Effector CD4-positive, alpha-beta T cell (primary cell): ENCODE results near the gene ARAP1.
A peak's percentile ranks its signal among the peaks of the same experiment; 100 is the strongest.

Source experiments
- DNase-seq: peaks from one replicate; pipeline ENCODE4 v3.0.0-alpha.2; 2020

ARAP1 gene

DNA sequence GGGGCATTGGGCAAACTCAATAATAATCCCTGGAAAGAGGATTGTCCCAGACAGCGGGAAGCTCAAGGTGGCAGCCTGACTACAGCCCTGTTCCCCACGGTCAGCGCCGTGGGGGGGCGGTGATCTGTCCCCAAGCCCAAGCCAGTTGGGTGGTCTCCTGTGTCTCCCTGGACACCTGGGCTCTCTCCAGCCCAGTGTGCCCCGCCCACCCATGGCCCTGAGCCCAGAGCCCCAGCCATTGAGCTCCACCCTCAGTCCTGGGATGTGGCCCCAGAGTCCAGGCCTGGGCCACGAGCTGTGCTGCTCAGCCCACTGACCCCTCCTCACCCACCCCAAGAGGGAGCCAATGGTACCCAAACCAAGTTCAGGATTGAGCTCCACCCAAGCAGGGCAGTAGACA, 50.1 kb downstream of the ARAP1 start:
- DNase-seq, result no peak

DNA sequence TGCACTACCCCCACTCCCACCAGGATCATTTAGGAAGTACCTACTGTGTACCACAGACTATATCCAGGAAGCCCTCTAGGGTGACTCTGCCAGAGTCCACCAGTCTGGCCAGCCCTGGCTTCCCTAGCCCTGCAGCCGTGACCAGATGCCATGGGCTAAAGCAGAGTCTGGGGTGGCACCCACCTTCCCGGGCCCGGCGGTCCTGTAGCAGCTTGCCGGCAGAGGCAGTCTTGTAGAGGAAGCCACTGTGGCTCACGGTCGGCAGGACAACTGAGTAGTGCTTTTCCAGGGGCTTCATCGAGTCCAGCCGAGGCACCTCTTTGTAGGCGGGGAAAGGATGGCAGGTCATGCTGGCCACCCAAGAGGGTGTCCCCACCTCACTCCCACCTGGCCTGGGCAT, 50.7 kb downstream of the ARAP1 start:
- DNase-seq, result no peak

DNA sequence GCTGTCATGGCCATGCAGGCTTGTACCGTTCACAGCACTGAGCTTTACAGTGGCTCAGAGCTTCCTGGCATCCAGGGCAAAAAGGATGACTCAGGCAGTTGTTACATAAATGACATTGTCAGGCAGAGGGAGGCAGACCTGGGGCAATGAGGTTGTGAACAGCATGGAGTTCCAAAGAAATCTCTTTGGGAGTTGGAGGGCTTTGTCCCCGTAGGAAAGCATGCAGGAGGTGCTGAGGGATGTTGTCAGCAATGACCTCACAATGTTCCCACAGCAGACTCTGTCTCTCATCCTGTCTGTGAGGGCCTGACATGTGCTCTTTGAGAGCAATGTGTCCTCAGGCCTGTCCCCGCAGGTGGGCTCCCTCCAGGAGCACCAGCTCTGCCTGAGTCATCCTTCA, 52.1 kb downstream of the ARAP1 start:
- no peak for DNase-seq

DNA sequence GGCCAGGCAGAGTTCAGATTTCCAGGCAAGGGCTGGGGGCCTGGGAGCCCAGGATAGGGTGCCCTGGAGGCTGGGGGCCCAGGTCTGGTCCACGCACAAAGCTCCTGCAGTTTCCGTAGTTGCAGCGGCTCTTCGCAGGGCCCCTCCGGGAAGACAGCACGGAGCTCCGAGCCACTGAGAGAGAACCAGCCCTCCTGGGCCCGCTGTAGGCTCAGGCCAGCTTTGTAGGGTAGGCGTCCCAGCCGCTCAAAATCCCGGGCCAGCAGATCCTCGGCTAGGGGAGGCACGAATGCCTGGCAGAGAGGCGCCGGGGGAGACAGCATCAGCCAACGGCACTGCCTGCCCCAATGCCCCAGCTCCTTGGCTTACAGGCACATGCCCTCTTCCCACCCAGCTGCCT, 54.4 kb downstream of the ARAP1 start:
- DNase-seq, result no peak

DNA sequence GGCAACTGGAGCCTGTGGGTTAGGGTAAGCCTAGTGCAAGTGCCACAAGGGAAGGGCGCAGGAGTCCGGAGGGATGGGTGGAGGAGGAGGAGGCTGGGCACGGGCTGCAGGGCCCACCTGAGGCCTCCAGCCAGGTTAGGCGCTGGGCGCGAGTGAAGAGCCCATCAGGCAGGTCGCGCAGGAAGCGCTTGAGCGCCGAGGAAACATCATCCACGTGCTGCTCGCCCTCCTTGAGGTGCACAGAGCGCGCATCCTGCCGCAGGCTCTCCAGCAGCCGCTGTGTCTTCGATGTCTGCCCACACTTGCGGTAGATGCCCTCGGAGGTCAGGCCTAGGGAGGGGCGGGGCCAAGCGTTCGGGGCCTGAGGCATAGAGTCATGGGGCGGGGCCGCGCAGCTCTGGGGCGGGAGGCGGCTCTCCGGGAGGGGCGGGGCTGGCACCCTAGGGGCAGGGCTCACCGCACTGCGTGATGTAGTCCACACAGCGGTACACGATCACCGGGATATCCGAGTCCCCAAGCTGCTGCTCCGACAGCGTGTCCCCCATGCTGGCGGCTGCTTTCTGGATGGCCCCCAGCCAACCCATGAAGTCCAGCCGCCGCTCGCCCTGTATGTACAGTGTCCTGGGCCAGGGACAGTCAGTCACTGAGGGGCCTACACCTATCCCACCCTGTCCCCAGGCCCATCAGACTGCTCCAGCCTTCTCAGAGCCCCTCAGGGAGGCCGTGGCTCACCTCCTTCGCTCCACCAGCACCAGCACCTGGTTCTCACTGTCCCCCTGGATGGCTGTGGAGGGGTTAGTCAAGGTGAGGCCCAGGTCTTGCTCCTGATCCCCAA, 55.1 kb downstream of the ARAP1 start:
- DNase-seq, result no peak

DNA sequence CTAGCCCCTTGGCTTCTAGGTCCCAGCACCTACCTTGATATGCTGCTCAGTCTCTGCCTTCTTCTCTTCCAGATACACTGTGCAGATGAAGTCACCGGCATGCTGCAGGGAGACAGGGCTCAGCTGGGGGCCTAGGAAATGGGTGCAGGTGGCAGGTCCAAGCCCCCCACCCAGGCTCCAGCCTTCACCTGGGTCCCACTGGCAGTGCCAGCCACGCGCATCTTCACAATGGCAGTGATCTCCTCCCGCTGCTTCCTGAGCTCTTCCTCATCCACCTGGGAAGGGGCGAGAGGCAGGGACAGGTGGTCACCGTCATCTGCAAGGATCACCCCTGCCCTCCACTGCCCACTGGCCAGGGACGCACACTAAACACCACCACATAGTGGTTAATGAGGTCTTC, 56.9 kb downstream of the ARAP1 start:
- no peak for DNase-seq

DNA sequence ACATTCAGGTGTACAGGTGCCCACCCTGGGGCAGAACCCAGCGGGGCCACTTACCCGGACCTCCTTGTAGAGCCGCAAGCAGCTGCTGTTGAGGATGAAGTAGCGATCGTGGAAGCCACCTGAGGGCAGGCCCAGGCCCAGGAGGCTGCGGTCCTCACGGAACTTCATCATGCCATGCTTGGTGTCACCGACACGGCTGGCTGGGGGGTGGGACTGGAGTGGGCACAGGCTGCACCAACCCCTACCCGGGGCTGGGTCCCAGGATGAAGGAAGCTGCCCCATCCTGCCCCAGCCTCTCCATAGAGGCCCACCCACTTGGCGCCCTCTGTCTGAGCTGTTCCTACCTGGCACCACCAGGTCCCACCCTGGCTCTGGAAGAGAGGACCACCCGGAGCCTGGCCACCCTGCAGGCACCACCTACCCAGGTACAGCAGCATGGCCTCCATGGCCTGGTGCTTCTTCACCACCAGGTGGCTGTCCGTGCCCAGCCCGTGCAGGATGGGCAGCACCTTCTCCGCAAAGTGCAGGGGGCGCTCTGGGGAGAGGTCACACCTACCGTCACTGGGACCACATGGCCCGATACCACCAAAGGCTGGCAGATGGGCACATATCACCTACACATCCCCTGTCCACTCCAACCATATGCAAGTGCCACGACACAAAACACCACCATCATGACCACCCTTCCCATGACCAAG, 58.8 kb downstream of the ARAP1 start:
- no peak for DNase-seq

DNA sequence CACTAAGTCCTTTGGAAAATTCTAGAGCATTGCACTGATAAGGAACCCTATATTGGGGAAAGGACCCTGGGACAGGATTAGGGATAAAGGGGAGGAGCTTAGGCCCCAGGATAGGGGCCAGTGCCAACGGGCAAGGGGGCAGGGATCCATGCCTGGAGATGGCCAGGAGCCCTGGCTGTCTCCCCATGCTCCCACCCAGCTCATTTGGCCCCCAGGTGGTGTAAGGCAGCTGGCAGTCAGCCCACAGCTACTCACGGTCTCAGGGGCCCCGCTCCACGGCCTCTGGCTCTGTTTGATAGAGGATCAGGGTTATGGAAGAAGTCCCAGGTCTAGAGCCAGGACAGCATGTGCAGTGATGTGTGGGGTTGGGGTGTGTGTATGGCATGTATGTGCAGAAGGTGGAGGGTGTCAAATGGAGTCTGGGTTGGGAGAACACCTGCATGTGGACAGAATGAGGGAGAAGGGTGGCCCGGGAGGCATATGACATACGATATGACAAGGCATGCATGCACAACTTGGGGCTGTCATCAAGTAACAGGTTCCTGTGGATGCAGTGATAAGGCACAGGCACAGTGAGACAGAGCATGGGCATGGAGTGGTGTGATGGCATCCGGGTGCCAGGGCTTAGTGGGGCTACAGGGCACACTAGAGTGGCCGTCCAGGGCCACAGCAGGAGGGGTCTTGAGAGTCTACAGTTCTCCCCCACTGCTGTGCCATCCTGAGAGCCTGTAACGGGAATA, 59.5 kb downstream of the ARAP1 start:
- no peak for DNase-seq

DNA sequence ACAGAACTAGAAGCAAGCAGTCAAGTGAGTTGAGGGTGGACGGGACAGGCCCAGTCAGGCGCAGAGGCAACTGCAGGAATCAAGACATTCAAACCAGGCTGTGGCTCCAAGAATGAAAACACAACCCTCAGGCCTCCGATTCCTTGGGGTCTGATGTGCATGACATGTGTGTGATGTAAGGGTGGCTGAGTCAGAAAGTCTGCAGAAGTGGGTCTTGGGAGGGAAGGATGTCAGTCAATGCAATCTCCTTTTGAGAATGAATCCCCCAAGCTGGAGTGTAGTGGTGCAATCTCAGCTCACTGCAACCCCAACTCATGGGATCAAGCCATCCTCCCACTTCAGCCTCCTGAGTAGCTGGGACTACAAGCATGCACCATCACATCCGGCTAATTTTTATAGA, 62.0 kb downstream of the ARAP1 start:
- no peak for DNase-seq

DNA sequence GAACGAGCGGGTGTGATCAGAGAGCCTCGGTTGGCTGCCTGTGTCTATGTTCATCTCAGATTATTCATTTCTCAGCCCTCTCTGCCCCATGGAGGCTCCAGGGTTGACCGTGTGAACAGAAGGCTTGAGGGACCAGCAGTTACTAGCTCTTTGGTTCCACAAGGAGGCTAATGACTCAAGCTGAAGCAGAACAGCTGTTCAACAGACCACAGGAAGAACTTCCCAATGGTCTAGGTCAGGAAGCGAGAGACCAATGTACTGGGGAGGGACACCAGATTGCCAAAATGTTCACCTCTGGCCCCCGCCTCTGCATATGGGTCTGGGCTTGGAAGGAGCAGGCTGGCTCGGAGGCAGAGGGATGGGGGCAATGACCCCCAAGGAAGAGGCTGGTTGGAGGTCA, 63.3 kb downstream of the ARAP1 start:
- no peak for DNase-seq

DNA sequence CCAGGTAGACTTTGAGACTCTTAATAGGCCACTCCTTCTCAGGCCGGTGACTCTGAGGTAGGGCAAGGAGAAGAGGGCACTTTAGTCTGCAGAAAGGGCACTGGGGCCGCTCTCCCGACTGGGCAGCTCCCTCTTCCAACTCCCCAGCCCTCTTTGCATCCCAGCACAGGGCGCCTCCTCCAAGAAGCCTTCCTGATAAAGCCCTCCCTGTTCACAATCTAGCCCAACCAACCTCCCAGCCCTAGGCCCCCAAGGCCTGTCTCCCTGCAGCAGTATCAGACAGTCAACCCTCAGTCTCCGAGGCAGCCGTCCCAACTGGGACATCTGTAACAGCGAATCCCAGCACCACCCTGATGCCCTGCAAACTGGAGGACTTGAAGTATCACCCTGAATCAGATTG, 63.7 kb downstream of the ARAP1 start:
- no peak for DNase-seq

DNA sequence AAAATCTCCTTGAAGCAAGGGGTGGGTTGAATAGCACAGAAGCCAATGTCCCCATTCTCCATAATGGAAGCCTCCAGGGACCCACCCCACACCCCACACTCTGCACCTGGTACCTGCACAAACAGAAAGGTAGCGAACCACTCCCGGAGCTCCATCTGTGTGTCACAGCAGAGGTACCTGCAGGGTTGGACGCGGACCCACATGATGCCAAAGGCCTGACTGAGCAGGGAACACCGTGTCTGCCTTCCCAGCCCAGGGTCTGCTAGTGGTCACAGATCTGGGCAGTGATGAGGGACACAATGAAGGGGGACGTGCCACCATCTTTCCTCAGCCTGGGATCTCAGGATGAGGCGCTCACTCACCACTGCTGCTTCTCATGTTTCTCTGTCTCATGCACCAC, 64.9 kb downstream of the ARAP1 start:
- no peak for DNase-seq

DNA sequence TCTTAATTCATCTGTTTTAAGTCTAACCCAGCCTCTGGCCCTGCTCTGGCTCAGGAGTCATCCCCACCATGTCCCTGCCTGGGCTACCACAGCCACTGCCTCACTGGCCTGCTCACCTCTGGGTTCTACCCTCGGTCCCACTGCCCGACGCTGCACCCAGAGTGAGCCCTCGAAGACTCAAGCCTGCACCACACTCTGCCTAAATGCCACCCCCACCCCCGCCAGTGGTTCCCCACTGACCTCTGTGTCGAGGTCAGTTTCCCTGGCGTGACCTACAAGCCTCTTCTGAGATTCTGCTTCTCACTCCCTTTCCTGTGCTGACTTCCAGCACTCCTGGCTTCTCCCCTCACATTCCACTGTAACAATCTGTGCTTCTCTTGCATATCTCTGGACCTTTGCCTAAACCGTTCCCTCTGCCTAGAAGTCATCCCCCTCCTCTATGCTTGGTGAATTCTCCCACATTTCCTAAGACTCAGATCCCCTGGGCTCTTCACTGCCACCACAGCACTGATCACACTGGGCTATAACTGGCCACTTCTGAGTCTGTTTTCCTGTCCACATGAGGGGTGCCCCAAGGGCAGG, 65.5 kb downstream of the ARAP1 start:
- no peak for DNase-seq

DNA sequence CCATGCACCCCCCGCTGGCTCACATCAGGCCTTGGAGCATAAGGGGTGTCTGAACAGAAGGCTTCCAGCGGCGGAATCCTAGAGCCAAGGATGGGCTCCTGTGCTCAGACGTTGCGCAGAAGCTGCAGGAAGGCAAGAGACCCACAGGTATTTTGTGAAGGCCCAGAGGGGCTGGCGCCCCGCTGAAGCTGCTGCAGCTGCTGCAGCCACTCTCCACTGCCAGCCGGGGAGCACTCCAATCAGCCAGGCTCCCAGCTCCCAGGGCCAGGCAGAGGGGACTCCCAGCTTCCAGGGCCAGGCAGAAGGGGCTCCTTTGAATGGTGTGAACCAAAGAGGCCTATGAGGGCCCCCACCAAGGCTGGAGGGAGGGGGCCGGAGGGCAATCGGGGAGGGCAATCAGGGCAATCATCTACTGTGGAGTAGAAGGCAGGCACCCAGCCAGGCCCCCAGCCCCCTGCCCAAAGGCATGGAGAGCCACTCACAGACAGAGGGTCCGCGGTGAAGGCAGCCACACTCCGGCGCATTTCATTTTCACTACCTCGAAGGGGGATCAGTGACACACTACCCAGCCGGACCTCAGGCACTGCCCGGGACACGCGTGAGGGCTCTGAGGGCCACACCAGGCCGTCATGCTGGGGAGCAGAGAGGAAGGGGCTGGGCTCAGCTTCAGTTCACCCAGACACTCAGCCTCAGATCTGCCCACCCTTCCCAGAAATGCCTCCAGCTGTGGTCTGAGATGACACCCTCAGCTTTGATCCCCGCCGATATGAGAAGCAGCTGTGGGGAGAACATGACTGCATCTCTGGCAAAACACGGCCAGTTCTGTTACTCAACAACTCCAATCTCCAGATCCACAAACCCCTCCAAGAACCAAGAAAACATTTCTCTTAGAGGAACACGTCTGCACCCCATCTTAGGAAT, 66.4 kb downstream of the ARAP1 start:
- no peak for DNase-seq

DNA sequence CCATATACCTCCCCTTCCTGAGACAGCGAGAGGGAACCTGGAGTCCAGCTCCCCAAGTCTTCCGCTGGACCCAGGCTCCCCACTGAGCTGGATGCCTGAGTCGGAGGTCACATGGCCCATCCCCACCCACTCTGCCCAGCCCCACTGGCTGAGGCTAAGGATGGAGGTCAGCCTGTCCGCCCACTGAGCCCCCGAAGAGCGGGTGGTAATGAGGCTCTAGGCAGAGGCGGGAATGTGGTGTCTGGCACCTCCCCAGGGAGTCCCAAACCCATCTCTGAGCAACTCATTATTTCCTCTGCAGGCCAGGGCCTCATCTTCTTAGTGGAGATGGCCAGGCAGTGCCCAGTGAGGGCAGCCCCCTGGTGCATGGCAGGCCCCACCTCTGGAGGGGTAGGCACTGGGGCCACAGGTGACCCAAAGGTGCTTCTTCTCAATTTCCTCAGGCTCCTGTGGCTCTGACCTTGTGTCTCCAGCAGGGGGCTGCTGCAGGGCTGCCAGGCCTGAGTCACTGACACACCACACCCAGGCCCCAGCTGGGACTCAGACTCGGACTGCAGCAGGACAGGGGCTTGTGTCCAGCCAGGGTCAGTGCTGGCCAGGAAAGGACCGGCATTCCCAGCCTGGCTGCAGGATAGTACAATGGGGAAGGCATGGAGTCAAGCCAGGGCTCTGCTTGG, 67.8 kb downstream of the ARAP1 start:
- DNase-seq, result peak; percentile 20

DNA sequence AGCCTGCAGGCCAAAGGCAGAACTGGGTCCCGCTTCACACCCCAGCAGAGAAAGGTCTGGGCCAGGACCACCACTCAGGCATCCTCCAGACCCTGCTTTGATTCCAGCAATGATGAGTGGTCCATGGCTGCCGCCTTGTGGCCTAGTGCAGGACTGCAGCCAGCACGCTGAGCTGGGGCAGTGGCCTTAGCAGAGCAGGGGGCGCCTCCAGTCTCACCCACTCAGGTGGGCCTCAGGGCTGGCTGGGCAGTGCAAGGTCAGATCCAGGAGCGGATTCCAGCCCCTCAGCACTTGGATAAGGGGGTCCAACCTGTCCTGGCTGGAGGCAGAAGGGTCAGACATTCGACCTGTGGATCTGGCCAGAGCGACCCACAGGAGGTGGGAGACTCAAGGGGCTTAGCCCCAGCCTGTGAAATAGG, 68.4 kb downstream of the ARAP1 start:
- peak; percentile 55 for DNase-seq

DNA sequence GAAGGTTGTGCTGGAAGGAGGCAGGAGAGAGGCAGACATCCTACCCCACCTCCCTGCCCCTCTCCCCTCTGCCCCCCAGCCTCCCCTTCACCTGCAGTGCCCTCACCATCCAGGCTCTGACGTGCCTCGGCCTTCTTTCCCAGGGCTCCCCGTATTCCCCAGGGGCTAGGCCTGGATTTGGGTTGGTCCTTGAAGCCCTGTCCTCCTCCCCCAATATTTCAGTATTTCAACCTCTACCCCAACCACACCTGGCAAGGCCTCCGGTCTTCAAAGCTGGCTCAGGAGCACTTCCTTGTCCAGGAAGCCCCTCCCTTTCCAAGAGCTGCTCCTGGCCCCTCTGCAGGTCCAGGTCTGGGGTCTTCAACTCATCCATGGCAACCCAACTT, 69.4 kb downstream of the ARAP1 start:
- DNase-seq, result no peak

DNA sequence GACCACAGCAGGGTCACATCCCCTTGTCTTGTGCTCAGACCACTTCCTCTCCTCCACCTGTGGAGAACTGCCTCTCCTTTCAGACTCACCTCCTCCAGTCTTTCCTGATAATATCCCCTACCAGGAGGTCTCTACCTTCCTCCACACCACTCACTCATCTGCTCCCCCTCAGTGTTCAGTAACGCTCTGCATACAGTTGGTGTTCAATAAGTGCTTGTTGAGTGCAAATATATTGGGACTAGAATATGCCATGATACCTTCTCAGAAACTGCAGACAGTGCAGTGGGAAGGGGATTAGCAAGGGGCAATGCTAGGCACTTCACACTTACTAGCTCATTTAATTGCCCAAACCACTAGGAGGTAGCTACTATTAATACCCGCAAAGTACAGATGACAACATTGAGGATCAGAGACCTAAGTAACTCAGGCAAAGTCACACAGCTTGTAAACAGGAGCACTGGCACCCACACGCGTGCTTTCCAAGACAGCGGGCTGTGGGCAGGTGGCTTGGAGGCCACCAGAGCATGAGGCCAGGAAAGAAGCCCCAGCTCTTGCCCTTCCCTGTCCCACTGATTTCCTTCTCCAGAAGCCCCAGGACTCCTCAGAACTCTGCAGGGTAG, 69.9 kb downstream of the ARAP1 start:
- no peak for DNase-seq

DNA sequence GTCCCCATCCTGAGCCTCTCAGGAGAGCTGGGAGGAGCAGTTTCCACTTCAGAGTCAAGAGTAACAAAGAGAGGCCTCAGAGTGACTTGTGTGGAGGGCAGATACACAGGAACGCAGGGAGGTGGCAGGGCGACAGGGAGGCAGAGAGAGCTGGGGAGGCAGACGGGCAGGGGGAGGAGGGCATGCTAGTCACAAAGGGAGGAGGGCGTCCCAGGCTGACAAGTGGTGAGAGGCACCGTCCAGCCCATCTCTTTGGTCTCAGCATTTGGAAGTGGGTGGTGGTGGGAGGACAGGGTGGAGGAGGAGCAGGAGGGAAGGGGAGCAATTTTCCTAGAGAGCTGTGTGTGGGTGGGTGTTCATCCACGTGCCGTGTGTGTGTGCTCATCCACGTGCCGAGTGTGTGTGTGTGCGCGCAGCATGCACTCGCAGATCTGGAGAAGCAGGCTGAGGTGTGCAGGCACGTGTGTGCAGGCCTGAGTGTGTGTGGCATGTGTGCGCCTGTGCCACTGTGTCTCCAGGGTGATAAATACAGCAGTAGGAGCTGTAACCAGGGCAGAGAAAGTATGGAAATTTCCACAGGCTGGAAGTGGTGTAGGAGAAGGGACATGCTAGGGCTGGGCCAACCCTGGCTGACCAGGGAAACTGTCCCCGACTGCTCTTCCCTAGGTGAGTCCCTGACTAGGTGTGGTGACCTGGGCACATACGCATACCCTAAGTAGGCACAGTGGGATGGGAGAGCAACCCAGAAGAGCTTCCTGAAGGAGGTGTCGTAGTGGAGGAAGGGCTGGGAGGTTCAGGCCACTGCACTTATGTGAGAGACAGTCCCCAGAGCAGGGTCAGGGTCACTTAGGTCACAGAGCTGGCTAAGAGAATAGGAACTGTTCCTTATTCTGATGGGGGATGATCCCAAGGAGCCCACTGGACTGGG, 70.7 kb downstream of the ARAP1 start:
- DNase-seq, result no peak

DNA sequence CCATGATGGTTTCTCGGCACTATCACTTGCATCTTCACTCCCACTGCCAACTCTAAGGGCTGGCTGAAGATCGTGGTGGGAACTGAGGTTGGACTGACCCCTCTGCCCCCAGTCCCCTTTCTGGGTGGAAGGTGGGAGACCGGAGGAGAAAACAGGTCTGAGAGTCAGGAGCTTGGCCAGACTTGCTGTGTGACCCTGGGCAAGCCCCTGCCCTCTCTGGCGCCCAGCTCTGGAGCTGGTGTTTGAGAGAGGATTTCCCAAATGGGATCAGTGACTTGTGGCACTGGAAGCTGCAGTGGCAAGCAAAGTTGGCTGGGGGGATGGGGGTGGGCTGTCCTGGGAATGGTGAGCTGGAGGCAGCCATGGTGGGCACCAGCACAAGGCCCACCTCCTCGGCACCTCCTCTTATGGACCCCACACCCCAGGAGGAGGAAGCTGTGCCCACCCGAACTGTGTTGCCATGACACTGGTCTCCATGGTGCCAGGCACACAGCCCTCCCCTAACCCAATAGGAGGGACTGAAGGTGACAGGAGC, 71.5 kb downstream of the ARAP1 start:
- no peak for DNase-seq
